Ascending aorta (tissue), 2 donors: ENCODE results near the gene SLC7A4. TPM values are rescaled to one million over a fixed set of nuclear protein-coding genes. Genes with fewer than 3 reads are reported as not detected.
"Not testable (repeated sequence)": the region's sequence is repeated elsewhere in the genome, so short reads cannot be mapped to it uniquely, and the experiment has no call there.

Experiments
- DNase-seq, 2 donors: peaks; one replicate each; pipeline ENCODE4 v3.0.0-alpha.2; 2019; ENCODE audit warnings: low spot score in 2 of 2
- H3K27ac ChIP-seq, 2 donors: fragments of 200-600 bp; sonication (generic); one replicate each; pipeline ENCODE4 v1.5.1; 2016 to 2017; ENCODE audit warnings: mild to moderate bottlenecking in 1 of 2
- H3K27me3 ChIP-seq: fragments of 200-600 bp; sonication (generic); one replicate; pipeline ENCODE4 v1.5.1; 2017
- H3K36me3 ChIP-seq, 2 donors: fragments of 200-600 bp; sonication (generic); one replicate each; pipeline ENCODE4 v1.5.1; 2016
- H3K4me1 ChIP-seq, 2 donors: fragments of 200-600 bp; sonication (generic); one replicate each; pipeline ENCODE4 v1.5.1; 2016 to 2017; ENCODE audit warnings: mild to moderate bottlenecking in 1 of 2
- H3K4me3 ChIP-seq, 2 donors: fragments of 200-600 bp; sonication (generic); one replicate each; pipeline ENCODE4 v1.5.1; 2016 to 2017; ENCODE audit warnings: mild to moderate bottlenecking in 1 of 2
- H3K9me3 ChIP-seq, 2 donors: fragments of 200-600 bp; sonication (generic); one replicate each; pipeline ENCODE4 v1.5.1; 2016
- intact Hi-C: fragments of 100-400 bp; cut with DNase I; formaldehyde crosslinking; loops from one replicate; pipeline ENCODE4 v1.15.1; 2023
- total RNA-seq: library from RNA; depleted of rRNA; stranded (reverse); fragments of >200 nt; gene quantifications from one replicate; pipeline ENCODE4 v1.1.0, GENCODE V29; 2016
- TF ChIP-seq, protein P1 (sequence below), 3 experiments: fragments of 200-600 bp in 2 of 3; fragments of 450-650 bp in 1 of 3; sonication (generic) in 2 of 3; IDR thresholded peaks; one replicate each; pipeline ENCODE4 v1.5.1; 2016 to 2019; ENCODE audit warnings: antibody characterized with exemption in 3 of 3, mild to moderate bottlenecking in 1 of 3, moderate library complexity in 1 of 3

SLC7A4 gene
- total RNA-seq, 1 donor from 2014 or later = 20.4 TPM

DNA sequence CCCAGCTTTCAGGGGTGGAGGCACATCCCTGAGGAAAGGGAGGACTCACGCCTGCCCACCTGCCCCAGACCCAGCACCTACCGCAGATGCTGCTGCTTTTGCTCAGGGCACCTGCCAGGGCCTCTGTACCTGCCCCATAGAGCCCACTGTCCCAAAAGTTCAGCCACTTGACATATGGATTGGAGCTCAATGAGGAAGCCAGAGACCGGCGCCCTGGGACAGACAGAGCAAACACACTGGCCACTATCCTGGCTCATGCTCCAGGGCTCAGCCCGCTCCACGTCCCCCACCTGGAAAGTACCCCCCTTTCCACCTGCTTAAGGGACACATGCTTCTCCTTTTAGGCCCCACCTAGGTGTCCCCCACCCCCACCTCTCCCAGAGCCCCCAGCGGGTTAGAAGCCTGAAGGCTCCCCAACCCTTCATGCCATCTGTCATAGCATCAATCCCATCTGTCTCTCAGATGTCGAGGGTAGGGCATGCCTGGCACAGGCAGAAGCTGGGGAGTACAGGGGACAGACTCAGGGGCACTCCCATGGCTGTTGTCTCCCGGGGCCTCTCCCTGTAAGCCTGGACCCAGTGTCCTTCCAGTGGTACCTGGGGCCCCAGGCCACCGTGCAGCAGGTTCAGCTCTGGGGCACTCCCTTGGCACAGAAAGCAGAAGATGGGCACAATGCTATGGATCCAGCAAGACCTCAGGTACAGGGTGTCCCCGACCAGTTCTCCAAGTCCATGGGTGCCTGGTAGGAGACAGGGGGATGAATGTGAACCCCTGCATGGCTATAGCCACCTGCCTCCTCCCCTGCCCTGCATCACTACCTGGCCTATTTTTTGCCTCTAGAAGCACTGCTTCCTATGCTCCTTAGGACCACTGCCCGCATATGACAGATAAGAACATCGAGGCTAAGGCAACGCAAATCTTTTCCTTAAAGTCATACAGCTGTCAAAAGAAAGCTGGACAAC, 19.6 kb downstream of the SLC7A4 start:
- no peak for DNase-seq
- TF ChIP-seq, protein P1, sequence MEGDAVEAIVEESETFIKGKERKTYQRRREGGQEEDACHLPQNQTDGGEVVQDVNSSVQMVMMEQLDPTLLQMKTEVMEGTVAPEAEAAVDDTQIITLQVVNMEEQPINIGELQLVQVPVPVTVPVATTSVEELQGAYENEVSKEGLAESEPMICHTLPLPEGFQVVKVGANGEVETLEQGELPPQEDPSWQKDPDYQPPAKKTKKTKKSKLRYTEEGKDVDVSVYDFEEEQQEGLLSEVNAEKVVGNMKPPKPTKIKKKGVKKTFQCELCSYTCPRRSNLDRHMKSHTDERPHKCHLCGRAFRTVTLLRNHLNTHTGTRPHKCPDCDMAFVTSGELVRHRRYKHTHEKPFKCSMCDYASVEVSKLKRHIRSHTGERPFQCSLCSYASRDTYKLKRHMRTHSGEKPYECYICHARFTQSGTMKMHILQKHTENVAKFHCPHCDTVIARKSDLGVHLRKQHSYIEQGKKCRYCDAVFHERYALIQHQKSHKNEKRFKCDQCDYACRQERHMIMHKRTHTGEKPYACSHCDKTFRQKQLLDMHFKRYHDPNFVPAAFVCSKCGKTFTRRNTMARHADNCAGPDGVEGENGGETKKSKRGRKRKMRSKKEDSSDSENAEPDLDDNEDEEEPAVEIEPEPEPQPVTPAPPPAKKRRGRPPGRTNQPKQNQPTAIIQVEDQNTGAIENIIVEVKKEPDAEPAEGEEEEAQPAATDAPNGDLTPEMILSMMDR (IDR thresholded peaks at IDR 0.05) = no peak
- Histone ChIP-seq H3K9me3 (no peaks in the 10 kb centered on the region), H3K36me3 (no peaks in the 10 kb centered on the region), H3K4me3 (no peak overlapping the region), H3K27ac (peak overlapping the region; percentile 57 to 68), H3K4me1 (peaks cover 10 to 18% of the 10 kb centered on the region in 2 donors), H3K27me3 (no peaks in the 10 kb centered on the region)
- intact Hi-C loops = no loop called here

DNA sequence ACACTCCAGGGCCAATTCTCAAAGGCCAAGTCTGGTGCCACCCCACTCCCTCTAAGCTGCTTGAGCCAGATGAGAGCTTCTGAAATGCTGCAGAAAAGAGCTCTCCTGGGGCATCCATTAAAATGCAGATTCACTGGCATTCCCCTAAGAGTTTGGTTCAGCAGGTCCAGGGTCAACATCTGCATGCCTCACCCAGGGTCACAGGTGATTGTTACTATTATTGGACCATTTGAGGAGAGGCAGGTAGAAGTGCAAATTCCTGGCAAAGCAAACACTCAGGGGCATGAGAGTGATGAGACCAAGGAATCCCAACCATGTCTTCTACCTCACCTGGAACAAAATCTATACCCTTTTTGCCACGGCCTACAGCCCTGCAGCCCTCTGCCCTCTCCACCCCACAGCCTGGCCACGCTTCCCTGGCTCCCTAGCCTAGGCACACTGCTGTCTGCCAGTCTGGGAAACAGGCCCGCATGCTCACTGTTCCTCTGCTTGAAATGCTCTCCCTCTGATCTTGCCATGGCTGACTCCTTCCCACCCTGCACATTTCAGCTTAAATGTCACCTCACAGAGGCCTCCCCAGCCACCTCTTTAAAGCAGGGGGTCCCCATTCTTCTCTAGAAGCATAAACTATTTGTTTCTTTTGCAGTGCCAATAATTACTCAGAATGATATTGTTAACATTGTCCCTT, 21.8 kb downstream of the SLC7A4 start:
- TF ChIP-seq, protein P1 (IDR thresholded peaks at IDR 0.05) = no peak
- H3K27ac ChIP-seq = no peak overlapping the region
- DNase-seq = no peak
- no peaks in the 10 kb centered on the region for H3K36me3 ChIP-seq
- intact Hi-C loops = loop anchor here (2.0 kb wide), 1 partner anchor 20 kb away; no protein-coding TSS in a partner anchor
- H3K4me3 ChIP-seq = no peak overlapping the region
- H3K4me1 ChIP-seq = peaks cover 9 to 13% of the 10 kb centered on the region in 2 donors
- no peaks in the 10 kb centered on the region for H3K27me3 ChIP-seq
- no peaks in the 10 kb centered on the region for H3K9me3 ChIP-seq

DNA sequence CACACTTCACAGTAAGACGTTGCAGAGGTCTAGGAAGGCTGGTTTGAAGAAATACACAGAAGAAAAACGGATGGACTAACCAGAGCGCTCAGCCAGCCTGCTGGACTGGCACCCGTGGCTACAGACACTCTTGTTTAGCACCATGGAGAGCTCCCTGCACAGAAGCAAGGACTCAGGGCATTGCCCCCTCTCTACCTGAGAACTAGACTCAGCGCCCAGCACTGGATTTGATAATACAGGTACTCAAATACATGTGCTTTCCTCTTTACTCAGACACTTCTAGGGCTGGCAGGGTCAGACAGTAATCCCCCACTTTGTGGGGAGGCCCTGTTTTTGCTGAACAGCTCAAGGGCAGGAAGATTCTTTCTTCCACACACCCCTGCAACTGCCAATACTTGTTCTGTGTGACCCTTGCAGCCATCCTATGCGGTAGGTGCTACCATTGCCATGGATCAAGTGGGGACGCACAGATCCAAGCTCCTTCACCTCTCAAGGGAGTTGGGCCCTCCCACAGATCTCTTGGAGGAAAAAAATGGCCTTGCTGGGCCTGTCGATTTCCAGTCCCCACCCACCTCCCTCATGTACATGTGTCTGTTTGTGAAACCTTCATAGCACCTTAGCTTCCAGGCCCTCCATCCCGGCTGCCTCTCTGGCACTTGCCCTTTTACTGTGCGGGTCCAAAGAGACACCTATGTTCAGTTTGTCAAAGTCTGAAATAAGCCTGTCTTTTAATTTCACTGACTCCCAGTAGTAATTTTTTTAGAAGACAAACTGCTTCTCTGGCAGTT, 22.5 kb downstream of the SLC7A4 start:
- Histone ChIP-seq H3K27me3 (no peaks in the 10 kb centered on the region), H3K4me1 (peaks cover 3 to 5% of the 10 kb centered on the region in 2 donors), H3K4me3 (no peak overlapping the region), H3K9me3 (no peaks in the 10 kb centered on the region), H3K36me3 (no peaks in the 10 kb centered on the region), H3K27ac (no peak overlapping the region)
- no peak for DNase-seq
- intact Hi-C loops = loop anchor here (2.0 to 10.0 kb wide), 2 partner anchors 19 to 95 kb away; partner anchors contain the start of gene CRKL
- TF ChIP-seq, protein P1 (IDR thresholded peaks at IDR 0.05) = no peak

DNA sequence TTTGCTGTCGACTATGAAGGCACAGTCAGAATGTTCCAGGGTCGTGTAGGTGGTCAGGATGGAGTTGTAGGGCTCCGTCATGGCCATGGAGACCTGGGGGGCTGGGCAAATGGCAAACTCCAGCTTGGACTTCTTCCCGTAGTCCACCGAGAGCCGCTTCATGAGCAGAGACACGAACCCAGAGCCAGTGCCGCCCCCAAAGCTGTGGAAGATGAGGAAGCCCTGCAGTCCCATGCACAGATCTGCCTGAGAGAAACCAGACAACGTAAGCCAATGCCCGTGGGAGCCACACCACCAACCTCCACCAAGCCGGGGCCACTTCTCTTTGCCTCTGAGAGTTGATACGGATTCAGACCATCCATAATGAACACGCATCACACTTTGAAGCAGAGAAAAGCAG, 23.2 kb downstream of the SLC7A4 start:
- not testable (repeated sequence) for H3K4me1 ChIP-seq, H3K9me3 ChIP-seq, H3K27me3 ChIP-seq, H3K36me3 ChIP-seq, H3K27ac ChIP-seq, H3K4me3 ChIP-seq, DNase-seq
- intact Hi-C loops = loop anchor here (10.0 kb wide), 1 partner anchor 94 kb away; the partner anchor contains the start of gene CRKL

DNA sequence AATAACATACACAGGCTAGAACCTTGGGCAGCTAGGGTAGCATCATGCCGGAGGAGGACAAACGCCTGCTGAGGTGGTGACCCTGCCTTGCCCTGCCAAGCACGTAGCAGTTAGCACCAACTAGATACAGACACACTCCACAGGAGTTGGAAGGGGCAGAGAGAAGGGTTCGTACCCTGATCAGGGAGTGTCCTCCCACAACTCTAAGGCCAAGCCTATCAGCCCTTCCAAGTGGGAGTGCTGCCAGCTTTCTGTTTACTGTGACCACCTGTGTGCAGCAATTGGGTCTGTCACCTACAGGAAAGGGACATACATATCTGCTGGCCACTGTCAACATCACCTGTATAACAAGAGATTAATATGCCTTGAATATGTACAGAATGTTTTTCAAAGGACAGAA, 28.6 kb downstream of the SLC7A4 start:
- Histone ChIP-seq H3K4me1 (peaks cover 13 to 30% of the 10 kb centered on the region in 2 donors), H3K9me3 (no peaks in the 10 kb centered on the region), H3K36me3 (peaks cover 9 to 11% of the 10 kb centered on the region in 2 donors), H3K27ac (peak overlapping the region; percentile 7 to 97), H3K4me3 (peak overlapping the region in 1 of 2 donors; percentile 94), H3K27me3 (no peaks in the 10 kb centered on the region)
- TF ChIP-seq, protein P1 (IDR thresholded peaks at IDR 0.05) = no peak
- intact Hi-C loops = loop anchor here (2.0 to 10.0 kb wide), 2 partner anchors 41 to 89 kb away; partner anchors contain the start of genes CRKL and LRRC74B
- DNase-seq = no peak
